Esophagus muscularis mucosa (tissue), 4 donors: ENCODE measurements around the gene FAM110D.

ENCODE experiments used
- EP300 ChIP-seq: sonication (generic); formaldehyde crosslinking; IDR thresholded peaks from one replicate; pipeline ENCODE4 v1.6.1; 2017; ENCODE audit warnings: antibody characterized with exemption
- POLR2A ChIP-seq: fragments of 450-650 bp; IDR thresholded peaks from one replicate; pipeline ENCODE4 v1.6.1; 2017; ENCODE audit warnings: antibody characterized with exemption, moderate library complexity, mild to moderate bottlenecking, low read depth
- POLR2AphosphoS5 ChIP-seq, 2 donors: sonication (generic); formaldehyde crosslinking; IDR thresholded peaks; one replicate each; pipeline ENCODE4 v1.6.1; 2017; ENCODE audit warnings: antibody characterized with exemption in 2 of 2
- TF ChIP-seq, protein P1 (sequence below), 3 experiments: fragments of 200-600 bp in 2 of 3; fragments of 450-650 bp in 1 of 3; sonication (generic) in 2 of 3; IDR thresholded peaks; one replicate each; pipeline ENCODE4 v1.5.1; 2017 to 2019; ENCODE audit warnings: antibody characterized with exemption in 3 of 3, mild to moderate bottlenecking in 2 of 3, moderate library complexity in 1 of 3

- TF ChIP-seq, protein P1, sequence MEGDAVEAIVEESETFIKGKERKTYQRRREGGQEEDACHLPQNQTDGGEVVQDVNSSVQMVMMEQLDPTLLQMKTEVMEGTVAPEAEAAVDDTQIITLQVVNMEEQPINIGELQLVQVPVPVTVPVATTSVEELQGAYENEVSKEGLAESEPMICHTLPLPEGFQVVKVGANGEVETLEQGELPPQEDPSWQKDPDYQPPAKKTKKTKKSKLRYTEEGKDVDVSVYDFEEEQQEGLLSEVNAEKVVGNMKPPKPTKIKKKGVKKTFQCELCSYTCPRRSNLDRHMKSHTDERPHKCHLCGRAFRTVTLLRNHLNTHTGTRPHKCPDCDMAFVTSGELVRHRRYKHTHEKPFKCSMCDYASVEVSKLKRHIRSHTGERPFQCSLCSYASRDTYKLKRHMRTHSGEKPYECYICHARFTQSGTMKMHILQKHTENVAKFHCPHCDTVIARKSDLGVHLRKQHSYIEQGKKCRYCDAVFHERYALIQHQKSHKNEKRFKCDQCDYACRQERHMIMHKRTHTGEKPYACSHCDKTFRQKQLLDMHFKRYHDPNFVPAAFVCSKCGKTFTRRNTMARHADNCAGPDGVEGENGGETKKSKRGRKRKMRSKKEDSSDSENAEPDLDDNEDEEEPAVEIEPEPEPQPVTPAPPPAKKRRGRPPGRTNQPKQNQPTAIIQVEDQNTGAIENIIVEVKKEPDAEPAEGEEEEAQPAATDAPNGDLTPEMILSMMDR (IDR thresholded peaks at IDR 0.05): no peak
- TF ChIP-seq POLR2A (no peak), EP300 (no peak), POLR2AphosphoS5 (IDR thresholded peaks at IDR 0.05) (no peak)
These were observed 7.9 kb downstream of the FAM110D start for GRCh38 chr1:26166719-26167281.
